GM12865 (cell line): Measurements from ENCODE around the gene DNAH10.

Experiments used
- DNase-seq: peaks from one replicate; pipeline ENCODE4 v3.0.0; 2010; ENCODE audit warnings: low read depth
- H3K4me3 ChIP-seq: 2 replicates; pipeline ENCODE4 v1.5.1; 2011; ENCODE audit warnings: mild to moderate bottlenecking, low read depth, low read length, control low read depth
- TF ChIP-seq, protein P1 (sequence below): IDR thresholded peaks from 2 replicates; pipeline ENCODE4 v1.5.1; 2011; ENCODE audit warnings: low read length, control low read depth, low read depth, inconsistent platforms; ENCODE audit not compliant: insufficient read depth; ENCODE audit errors: missing control alignments

The DNAH10 gene

DNA sequence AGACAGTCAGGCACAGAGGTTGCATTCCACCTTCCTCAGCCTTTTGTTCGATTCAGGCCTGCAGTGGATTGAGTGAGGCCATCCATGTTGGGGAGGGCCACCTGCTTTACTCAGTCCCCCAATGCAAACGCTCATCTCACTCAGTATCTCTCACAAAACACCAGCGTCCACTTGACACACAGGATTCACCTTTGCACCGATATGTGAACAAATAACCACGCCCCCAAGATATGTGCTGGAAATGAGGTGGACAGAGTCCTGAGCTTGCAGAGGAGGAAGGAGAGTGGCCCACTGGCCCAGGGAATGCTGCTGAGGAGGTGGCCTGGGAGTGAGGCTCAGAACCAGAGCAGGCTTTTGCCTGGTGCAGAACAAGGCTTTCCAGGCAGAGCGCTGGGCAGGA is 60.7 kb downstream of the DNAH10 start:
- no peak for DNase-seq

DNA sequence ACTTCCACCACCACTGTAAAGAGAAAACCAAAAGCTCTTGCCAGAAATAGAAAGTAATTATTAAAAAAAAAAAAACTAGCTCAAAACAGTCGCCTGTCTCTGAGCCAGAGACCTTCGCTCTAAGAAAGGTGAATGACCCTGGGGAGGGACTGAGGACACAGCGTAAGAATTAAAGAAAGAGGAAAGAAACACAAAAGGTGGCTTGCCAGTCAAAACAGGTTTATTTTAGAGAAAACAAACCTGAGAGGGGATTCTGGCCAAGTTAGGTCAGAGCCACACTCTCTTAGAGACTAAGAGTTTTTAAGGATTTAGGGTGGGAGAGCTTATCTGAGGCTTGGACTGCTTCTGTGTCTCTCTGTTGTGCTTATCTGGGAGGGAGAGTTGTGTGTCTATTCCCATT is 66.0 kb downstream of the DNAH10 start:
- TF ChIP-seq, protein P1, sequence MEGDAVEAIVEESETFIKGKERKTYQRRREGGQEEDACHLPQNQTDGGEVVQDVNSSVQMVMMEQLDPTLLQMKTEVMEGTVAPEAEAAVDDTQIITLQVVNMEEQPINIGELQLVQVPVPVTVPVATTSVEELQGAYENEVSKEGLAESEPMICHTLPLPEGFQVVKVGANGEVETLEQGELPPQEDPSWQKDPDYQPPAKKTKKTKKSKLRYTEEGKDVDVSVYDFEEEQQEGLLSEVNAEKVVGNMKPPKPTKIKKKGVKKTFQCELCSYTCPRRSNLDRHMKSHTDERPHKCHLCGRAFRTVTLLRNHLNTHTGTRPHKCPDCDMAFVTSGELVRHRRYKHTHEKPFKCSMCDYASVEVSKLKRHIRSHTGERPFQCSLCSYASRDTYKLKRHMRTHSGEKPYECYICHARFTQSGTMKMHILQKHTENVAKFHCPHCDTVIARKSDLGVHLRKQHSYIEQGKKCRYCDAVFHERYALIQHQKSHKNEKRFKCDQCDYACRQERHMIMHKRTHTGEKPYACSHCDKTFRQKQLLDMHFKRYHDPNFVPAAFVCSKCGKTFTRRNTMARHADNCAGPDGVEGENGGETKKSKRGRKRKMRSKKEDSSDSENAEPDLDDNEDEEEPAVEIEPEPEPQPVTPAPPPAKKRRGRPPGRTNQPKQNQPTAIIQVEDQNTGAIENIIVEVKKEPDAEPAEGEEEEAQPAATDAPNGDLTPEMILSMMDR, result no peak
- no peak overlapping the region for H3K4me3 ChIP-seq
- no peak for DNase-seq

More for the DNA sequence above, 60.7 kb downstream of the DNAH10 start:
- TF ChIP-seq, protein P1, result no peak
- no peak overlapping the region for H3K4me3 ChIP-seq

- DNase-seq, result no peak
- TF ChIP-seq, protein P1, result no peak
- no peak overlapping the region for H3K4me3 ChIP-seq
These were observed 66.9 kb downstream of the DNAH10 start for GRCh38 chr12:123828854-123829547.

DNA sequence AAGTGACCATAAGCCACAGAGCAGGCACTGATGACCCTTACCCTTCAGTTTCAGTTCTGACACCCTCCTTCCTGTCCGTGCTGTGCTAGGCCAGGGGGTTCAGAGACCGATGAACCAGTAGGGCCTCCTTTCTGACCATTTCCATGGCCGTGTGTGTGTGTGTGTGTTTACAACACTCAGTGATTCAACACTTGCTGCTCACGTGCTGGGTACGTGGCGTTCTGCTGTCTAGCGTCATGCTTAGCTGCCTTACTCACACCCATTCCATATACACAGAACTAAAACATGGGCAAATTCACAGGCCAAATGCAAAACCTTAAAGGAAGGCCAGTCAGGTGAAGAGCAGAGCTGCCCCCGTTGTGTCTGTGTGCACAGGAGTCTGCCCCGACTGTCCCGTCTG is 67.5 kb downstream of the DNAH10 start:
- TF ChIP-seq, protein P1, result no peak
- DNase-seq, result no peak
- H3K4me3 ChIP-seq, result no peak overlapping the region

DNA sequence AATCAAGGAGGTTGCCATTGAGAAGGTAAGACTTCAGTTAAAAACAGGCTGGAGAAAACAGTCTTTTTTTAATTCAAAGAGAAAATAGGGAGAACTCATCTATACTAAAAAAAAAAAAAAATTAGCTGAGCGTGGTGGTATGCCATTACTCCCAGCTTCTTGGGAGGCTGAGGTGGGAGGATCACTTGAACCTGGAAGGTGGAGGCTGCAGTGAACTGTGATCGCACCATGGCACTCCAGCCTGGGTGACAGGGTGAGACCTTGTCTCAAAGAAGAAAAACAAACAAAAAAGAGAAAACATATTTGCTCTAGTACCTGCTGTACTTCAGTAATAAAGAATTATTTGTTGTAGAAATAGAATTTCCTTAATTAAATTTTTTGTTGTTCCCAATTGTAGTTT is 68.6 kb downstream of the DNAH10 start:
- DNase-seq, result no peak
- TF ChIP-seq, protein P1, result no peak
- H3K4me3 ChIP-seq, result no peak overlapping the region

DNA sequence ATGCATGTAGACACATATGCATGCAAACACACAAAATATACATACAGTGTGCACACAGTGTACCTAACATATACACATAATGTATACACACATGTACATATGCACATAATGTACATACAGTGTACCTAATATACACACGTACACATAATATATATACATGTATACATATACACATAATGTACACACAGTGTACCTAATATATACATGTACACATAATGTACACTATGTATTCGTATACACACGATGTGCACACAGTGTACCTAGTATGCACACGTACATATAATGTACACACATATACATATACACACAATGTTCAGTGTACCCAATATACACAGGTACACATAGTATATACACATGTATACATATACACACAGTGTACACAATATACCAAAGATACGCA is 70.0 kb downstream of the DNAH10 start:
- H3K4me3 ChIP-seq, result no peak overlapping the region
- TF ChIP-seq, protein P1, result no peak
- DNase-seq, result no peak

GRCh38 chr12:123833830-123834229 is 71.7 kb downstream of the DNAH10 start:
- TF ChIP-seq, protein P1, result no peak
- DNase-seq, result no peak
- no peak overlapping the region for H3K4me3 ChIP-seq
